Ectodermal cell (in vitro differentiated cells): Measurements from ENCODE around the gene MRRF.
A peak's percentile ranks its signal among the peaks of the same experiment; 100 is the strongest.

Experiments used
- H3K27ac ChIP-seq: 2 replicates; pipeline ENCODE4 v1.7.0; 2013; ENCODE audit warnings: mild to moderate bottlenecking, low read depth, low read length; ENCODE audit not compliant: insufficient read depth, poor library complexity, severe bottlenecking
- H3K27me3 ChIP-seq: 2 replicates; pipeline ENCODE4 v1.7.0; 2013; ENCODE audit warnings: mild to moderate bottlenecking, low read length; ENCODE audit not compliant: insufficient read depth, control insufficient read depth, poor library complexity, severe bottlenecking
- H3K36me3 ChIP-seq: one replicate; pipeline ENCODE4 v1.7.0; 2013; ENCODE audit warnings: low read length; ENCODE audit not compliant: control insufficient read depth, insufficient read depth
- H3K4me1 ChIP-seq: one replicate; pipeline ENCODE4 v1.7.0; 2013; ENCODE audit warnings: low read length; ENCODE audit not compliant: control insufficient read depth, insufficient read depth
- H3K4me3 ChIP-seq: 2 replicates; pipeline ENCODE4 v1.7.0; 2013; ENCODE audit warnings: low read depth, low read length, control low read depth; ENCODE audit not compliant: insufficient read depth
- H3K9me3 ChIP-seq: 2 replicates; pipeline ENCODE4 v1.7.0; 2013; ENCODE audit warnings: mild to moderate bottlenecking, low read length, moderate library complexity; ENCODE audit not compliant: control insufficient read depth
- WGBS, 2 experiments: methylation state at CpG; one replicate each; pipeline ENCODE4 v1.1.7; 2013; ENCODE audit warnings: missing lambda C conversion rate in 2 of 2; 5-methylcytosine and 5-hydroxymethylcytosine counted together

Gene MRRF

GRCh38 chr9:122367774-122368460 lies 103.2 kb downstream of the MRRF start:
- Histone ChIP-seq H3K4me3 (no peak overlapping the region), H3K36me3 (no peaks in the 10 kb centered on the region), H3K4me1 (no peaks in the 10 kb centered on the region), H3K27me3 (peaks cover 28% of the 10 kb centered on the region), H3K9me3 (no peaks in the 10 kb centered on the region), H3K27ac (no peak overlapping the region)
- WGBS, 2 experiments, result 80 to 82% methylated on average over 6 of the region's 6 CpGs

GRCh38 chr9:122368642-122369041 lies 104.0 kb downstream of the MRRF start:
- no peaks in the 10 kb centered on the region for H3K9me3 ChIP-seq
- H3K36me3 ChIP-seq, result no peaks in the 10 kb centered on the region
- no peak overlapping the region for H3K27ac ChIP-seq
- peaks cover 31% of the 10 kb centered on the region for H3K27me3 ChIP-seq
- H3K4me1 ChIP-seq, result no peaks in the 10 kb centered on the region
- WGBS, 2 experiments, result 82 to 88% methylated on average over 1 of the region's 1 CpG
- no peak overlapping the region for H3K4me3 ChIP-seq

- H3K9me3 ChIP-seq, result no peaks in the 10 kb centered on the region
- no peaks in the 10 kb centered on the region for H3K36me3 ChIP-seq
- peaks cover 31% of the 10 kb centered on the region for H3K27me3 ChIP-seq
- H3K4me1 ChIP-seq, result peaks cover 9% of the 10 kb centered on the region
- H3K4me3 ChIP-seq, result peak overlapping the region; percentile 45
- 69 to 72% methylated on average over 5 of the region's 5 CpGs for WGBS, 2 experiments
- no peak overlapping the region for H3K27ac ChIP-seq
Measured at GRCh38 chr9:122370303-122370702, 105.6 kb downstream of the MRRF start.

GRCh38 chr9:122370869-122371755 lies 106.4 kb downstream of the MRRF start, which contains the start of gene PTGS1:
Gene PTGS1 (plus strand): TSS chr9:122371024. CDS start chr9:122371085, 61 bp downstream.
- H3K27ac ChIP-seq, result no peak within 1 kb of the TSS
- H3K4me1 ChIP-seq, result peaks cover 17% of the 10 kb centered on the region
- WGBS, 2 experiments, result 7 to 9% methylated on average over 39 of the region's 39 CpGs
- peak within 1 kb of the TSS; percentile 45 for H3K4me3 ChIP-seq
- peaks cover 31% of the 10 kb centered on the region for H3K27me3 ChIP-seq
- no peaks in the 10 kb centered on the region for H3K36me3 ChIP-seq
- no peaks in the 10 kb centered on the region for H3K9me3 ChIP-seq

GRCh38 chr9:122371846-122372245 lies 107.2 kb downstream of the MRRF start:
- Histone ChIP-seq H3K27me3 (peaks cover 31% of the 10 kb centered on the region), H3K4me3 (no peak overlapping the region), H3K4me1 (peaks cover 23% of the 10 kb centered on the region), H3K9me3 (no peaks in the 10 kb centered on the region), H3K27ac (no peak overlapping the region), H3K36me3 (no peaks in the 10 kb centered on the region)
- WGBS, 2 experiments, result 85 to 88% methylated on average over 5 to 8 of the region's 8 CpGs

GRCh38 chr9:122372856-122373845 lies 108.5 kb downstream of the MRRF start:
- no peak overlapping the region for H3K4me3 ChIP-seq
- peaks cover 27% of the 10 kb centered on the region for H3K4me1 ChIP-seq
- WGBS, 2 experiments, result 86 to 88% methylated on average over 19 of the region's 19 CpGs
- peaks cover 31% of the 10 kb centered on the region for H3K27me3 ChIP-seq
- no peak overlapping the region for H3K27ac ChIP-seq
- no peaks in the 10 kb centered on the region for H3K9me3 ChIP-seq
- H3K36me3 ChIP-seq, result no peaks in the 10 kb centered on the region

GRCh38 chr9:122374885-122375420 lies 110.3 kb downstream of the MRRF start:
- no peaks in the 10 kb centered on the region for H3K36me3 ChIP-seq
- H3K9me3 ChIP-seq, result no peaks in the 10 kb centered on the region
- H3K27ac ChIP-seq, result peak overlapping the region; percentile 48
- peak overlapping the region; percentile 12 for H3K4me3 ChIP-seq
- H3K27me3 ChIP-seq, result peaks cover 31% of the 10 kb centered on the region
- WGBS, 2 experiments, result 17 to 21% methylated on average over 14 of the region's 14 CpGs
- H3K4me1 ChIP-seq, result peaks cover 27% of the 10 kb centered on the region

- Histone ChIP-seq H3K9me3 (no peaks in the 10 kb centered on the region), H3K27ac (peak overlapping the region; percentile 13), H3K4me1 (peaks cover 27% of the 10 kb centered on the region), H3K27me3 (peaks cover 15% of the 10 kb centered on the region), H3K36me3 (no peaks in the 10 kb centered on the region), H3K4me3 (no peak overlapping the region)
- WGBS, 2 experiments, result 88 to 90% methylated on average over 1 of the region's 1 CpG
Measured at GRCh38 chr9:122376796-122377195, 112.1 kb downstream of the MRRF start.

GRCh38 chr9:122377241-122378164 lies 112.8 kb downstream of the MRRF start:
- H3K9me3 ChIP-seq, result no peaks in the 10 kb centered on the region
- 89% methylated on average over 24 of the region's 24 CpGs for WGBS, 2 experiments
- no peak overlapping the region for H3K27ac ChIP-seq
- no peaks in the 10 kb centered on the region for H3K36me3 ChIP-seq
- no peak overlapping the region for H3K4me3 ChIP-seq
- H3K27me3 ChIP-seq, result peaks cover 8% of the 10 kb centered on the region
- H3K4me1 ChIP-seq, result peaks cover 27% of the 10 kb centered on the region
